ENCODE measurements around the gene HLTF. TPM values are rescaled to one million over a fixed set of nuclear protein-coding genes. Genes with fewer than 3 reads are reported as not detected.

Gene HLTF
- total RNA-seq, 6 donors from 2014 or later, result 14.1 to 26.2 (median 19.0) TPM

- no peaks in the 10 kb centered on the region for H3K27me3 ChIP-seq
- DNase-seq, result no peak
- ATAC-seq (ENCODE audit: low FRiP score in 2 of 2), result no peak
- TF ChIP-seq POLR2AphosphoS5 (IDR thresholded peaks at IDR 0.05), result no peak
- TF ChIP-seq POLR2A (IDR thresholded peaks at IDR 0.05), result no peak
- TF ChIP-seq EP300 (IDR thresholded peaks at IDR 0.05), result no peak
- TF ChIP-seq CTCF (IDR thresholded peaks at IDR 0.05), result no peak
- H3K4me1 ChIP-seq, result peaks cover 0 to 12% (median 8%) of the 10 kb centered on the region in 4 donors
- 80 to 84% methylated on average over 6 of the region's 6 CpGs for WGBS, 2 donors
- H3K27ac ChIP-seq, result no peak overlapping the region
- peaks cover 0 to 51% (median 8%) of the 10 kb centered on the region in 4 donors for H3K36me3 ChIP-seq
- H3K4me3 ChIP-seq, result no peak overlapping the region
- no peaks in the 10 kb centered on the region for H3K9me3 ChIP-seq
Measured at GRCh38 chr3:149003653-149004305, 82.6 kb downstream of the HLTF start.

GRCh38 chr3:149001727-149002126 lies 84.6 kb downstream of the HLTF start:
- TF ChIP-seq POLR2AphosphoS5 (IDR thresholded peaks at IDR 0.05) (no peak), EP300 (IDR thresholded peaks at IDR 0.05) (no peak), POLR2A (IDR thresholded peaks at IDR 0.05) (no peak), CTCF (IDR thresholded peaks at IDR 0.05) (no peak)
- 76 to 91% methylated on average over 3 of the region's 3 CpGs for WGBS, 2 donors
- Histone ChIP-seq H3K27me3 (no peaks in the 10 kb centered on the region), H3K27ac (no peak overlapping the region), H3K9me3 (no peaks in the 10 kb centered on the region), H3K4me1 (peaks cover 0 to 15% (median 13%) of the 10 kb centered on the region in 4 donors), H3K4me3 (no peak overlapping the region), H3K36me3 (peaks cover 0 to 49% (median 9%) of the 10 kb centered on the region in 4 donors)
- no peak for ATAC-seq (ENCODE audit: low FRiP score in 2 of 2)
- no peak for DNase-seq

GRCh38 chr3:149000206-149000745 lies 86.1 kb downstream of the HLTF start:
- Histone ChIP-seq H3K4me1 (peaks cover 0 to 15% (median 13%) of the 10 kb centered on the region in 4 donors), H3K27ac (peak overlapping the region; percentile 39 to 65 (median 52)), H3K27me3 (no peaks in the 10 kb centered on the region), H3K36me3 (peaks cover 0 to 60% (median 19%) of the 10 kb centered on the region in 4 donors), H3K4me3 (no peak overlapping the region), H3K9me3 (no peaks in the 10 kb centered on the region)
- no peak for TF ChIP-seq POLR2A (IDR thresholded peaks at IDR 0.05)
- no peak for TF ChIP-seq CTCF (IDR thresholded peaks at IDR 0.05)
- no peak for TF ChIP-seq POLR2AphosphoS5 (IDR thresholded peaks at IDR 0.05)
- TF ChIP-seq EP300 (IDR thresholded peaks at IDR 0.05), result no peak
- DNase-seq (no peak), ATAC-seq (ENCODE audit: low FRiP score in 2 of 2) (no peak)
- 59 to 63% methylated on average over 3 of the region's 3 CpGs for WGBS, 2 donors

GRCh38 chr3:148999806-149000205 lies 86.5 kb downstream of the HLTF start:
- H3K4me3 ChIP-seq, result no peak overlapping the region
- ATAC-seq (ENCODE audit: low FRiP score in 2 of 2) (no peak), DNase-seq (no peak)
- H3K27ac ChIP-seq, result peak overlapping the region; percentile 39 to 65 (median 52)
- H3K9me3 ChIP-seq, result no peaks in the 10 kb centered on the region
- peaks cover 0 to 60% (median 22%) of the 10 kb centered on the region in 4 donors for H3K36me3 ChIP-seq
- TF ChIP-seq CTCF (IDR thresholded peaks at IDR 0.05) (no peak), EP300 (IDR thresholded peaks at IDR 0.05) (no peak), POLR2AphosphoS5 (IDR thresholded peaks at IDR 0.05) (no peak), POLR2A (IDR thresholded peaks at IDR 0.05) (no peak)
- H3K4me1 ChIP-seq, result peaks cover 0 to 15% (median 13%) of the 10 kb centered on the region in 4 donors
- no peaks in the 10 kb centered on the region for H3K27me3 ChIP-seq
- WGBS, 2 donors, result 69 to 77% methylated on average over 3 of the region's 3 CpGs
